HG03159 (cell line): ENCODE data around the gene SHOC1.
"Not testable (repeated sequence)": the region's sequence is repeated elsewhere in the genome, so short reads cannot be mapped to it uniquely, and the experiment has no call there.

Experiments used
- ATAC-seq: cut with Tn5 transposase; IDR thresholded peaks from one replicate; pipeline ENCODE4 v1.9.1; 2021; ENCODE audit warnings: mild to moderate bottlenecking, moderate library complexity; ENCODE audit not compliant: unreplicated experiment

SHOC1 gene

GRCh38 chr9:111794835-111795556 is at the start of gene SHOC1:
Gene SHOC1, minus strand, starts transcription at chr9:111794937. Its CDS starts 3,519 bp downstream, at chr9:111791418.
- no peak for ATAC-seq

GRCh38 chr9:111843971-111844370 is 49.2 kb upstream of the SHOC1 start:
- no peak for ATAC-seq

DNA sequence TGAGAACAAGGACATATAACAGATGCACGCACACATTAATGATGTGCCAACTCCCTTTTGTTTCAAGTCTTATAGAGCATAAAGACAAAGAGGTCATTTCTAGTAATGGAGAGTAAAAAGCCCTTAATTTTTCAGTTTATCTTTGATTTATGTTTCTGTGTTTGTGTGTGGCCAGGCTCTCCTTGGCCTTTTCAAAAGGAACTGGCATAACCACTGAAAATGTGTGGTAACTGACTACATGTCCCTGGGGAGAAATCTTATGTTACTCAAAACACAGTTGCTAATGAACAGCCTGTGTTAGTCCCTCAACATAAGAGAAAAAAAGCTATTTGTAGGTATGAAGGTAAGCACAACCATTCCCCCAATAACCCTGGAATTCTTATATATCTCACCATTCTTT is 47.6 kb upstream of the SHOC1 start:
- no peak for ATAC-seq

DNA sequence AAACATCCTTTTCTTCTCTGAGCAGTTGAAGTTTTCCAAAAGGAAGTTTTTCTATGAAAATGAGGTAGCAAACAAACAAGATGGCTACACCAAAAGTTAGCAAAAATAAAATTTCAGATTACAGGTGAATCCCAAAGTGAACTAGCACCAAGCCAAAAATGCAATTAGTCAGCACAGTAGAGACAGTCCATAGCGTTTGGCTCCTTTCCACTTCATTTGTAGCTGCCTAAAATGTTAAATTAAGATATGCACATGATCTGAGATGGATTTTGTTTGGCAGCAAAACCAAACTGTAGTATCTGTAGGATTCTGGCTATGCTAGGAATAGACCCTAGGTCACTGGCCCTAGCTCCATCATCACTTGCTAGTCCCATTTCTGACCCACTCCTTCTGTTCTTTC is 45.7 kb upstream of the SHOC1 start:
- no peak for ATAC-seq

- ATAC-seq = no peak
These were observed 45.2 kb upstream of the SHOC1 start for GRCh38 chr9:111839987-111840386.

GRCh38 chr9:111839387-111839786 is 44.6 kb upstream of the SHOC1 start:
- ATAC-seq = no peak

GRCh38 chr9:111838439-111838838 is 43.7 kb upstream of the SHOC1 start:
- no peak for ATAC-seq

- no peak for ATAC-seq
These were observed 41.6 kb upstream of the SHOC1 start for GRCh38 chr9:111836311-111836710.

DNA sequence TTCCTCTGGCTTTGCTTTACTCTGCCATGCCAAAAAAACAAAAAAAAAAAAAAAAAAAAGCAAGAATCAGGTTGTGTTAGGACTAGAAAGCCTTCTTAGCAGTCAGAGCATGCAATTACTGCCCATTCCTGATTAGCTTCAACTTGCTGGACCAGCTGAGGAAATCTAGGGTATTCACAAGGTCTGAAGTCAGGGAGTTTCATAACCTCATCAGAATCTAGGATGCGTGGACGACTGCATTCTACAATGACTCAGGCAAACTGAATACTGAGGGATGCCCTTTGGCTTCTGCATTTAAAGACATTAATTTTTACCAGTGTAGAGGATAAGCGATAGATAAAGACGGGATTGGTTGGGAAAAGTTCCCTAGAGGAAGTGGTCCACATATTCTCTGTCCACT is 39.2 kb upstream of the SHOC1 start:
- no peak for ATAC-seq

- no peak for ATAC-seq
These were observed 37.7 kb upstream of the SHOC1 start for GRCh38 chr9:111832449-111832848.

DNA sequence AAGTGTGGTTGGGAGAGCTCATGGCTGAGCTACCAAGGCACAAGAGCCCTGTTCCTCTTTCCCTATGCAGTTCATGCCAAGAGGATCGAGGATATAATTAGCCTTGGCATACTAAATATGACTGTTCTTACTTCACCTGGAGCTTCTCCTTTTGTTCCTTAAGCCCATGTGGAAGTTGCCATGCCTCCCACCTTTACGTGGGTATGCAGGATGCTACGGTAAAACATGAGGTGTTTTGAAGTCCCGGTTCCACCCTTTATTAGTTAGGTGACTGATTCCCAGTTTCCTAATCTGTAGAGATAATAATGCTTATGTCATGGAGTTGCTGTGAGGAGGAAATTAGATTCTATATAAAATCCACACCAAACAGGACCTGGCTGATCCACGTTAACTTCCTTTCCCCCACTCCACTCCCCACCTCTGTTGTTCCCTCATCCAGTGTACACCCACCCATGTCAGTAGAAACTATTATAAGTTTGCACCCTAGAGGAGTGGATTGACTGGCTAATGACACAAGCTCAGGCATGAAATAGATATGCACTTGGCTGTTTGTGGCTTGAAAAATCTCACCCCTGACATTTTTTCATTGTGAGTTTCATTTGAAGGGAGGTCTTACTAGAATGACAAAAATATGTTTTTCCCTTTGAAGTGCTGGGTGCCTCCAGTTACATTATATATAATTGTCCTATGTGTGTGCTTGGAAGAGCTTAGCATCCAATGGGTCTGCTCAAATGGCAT is 36.8 kb upstream of the SHOC1 start:
- no peak for ATAC-seq

DNA sequence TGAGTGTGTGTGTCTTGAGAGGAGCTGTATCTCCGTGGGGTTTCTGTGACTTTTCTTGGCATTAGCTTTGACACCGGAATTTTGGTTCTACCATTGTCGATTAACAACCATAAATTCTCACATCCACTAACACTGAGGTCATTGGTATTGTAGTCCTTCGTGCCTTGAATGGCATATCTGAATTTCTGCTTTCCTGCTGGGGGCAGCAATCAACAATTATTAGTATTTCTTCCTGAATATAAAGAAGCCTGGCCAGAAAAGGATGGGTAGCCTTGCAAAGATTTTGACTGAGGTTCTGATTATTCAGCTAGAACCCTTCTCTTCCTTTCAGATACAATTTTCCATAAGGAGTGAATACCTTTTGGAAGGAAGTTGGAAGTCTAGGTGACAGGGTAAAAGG is 33.5 kb upstream of the SHOC1 start:
- ATAC-seq = no peak

DNA sequence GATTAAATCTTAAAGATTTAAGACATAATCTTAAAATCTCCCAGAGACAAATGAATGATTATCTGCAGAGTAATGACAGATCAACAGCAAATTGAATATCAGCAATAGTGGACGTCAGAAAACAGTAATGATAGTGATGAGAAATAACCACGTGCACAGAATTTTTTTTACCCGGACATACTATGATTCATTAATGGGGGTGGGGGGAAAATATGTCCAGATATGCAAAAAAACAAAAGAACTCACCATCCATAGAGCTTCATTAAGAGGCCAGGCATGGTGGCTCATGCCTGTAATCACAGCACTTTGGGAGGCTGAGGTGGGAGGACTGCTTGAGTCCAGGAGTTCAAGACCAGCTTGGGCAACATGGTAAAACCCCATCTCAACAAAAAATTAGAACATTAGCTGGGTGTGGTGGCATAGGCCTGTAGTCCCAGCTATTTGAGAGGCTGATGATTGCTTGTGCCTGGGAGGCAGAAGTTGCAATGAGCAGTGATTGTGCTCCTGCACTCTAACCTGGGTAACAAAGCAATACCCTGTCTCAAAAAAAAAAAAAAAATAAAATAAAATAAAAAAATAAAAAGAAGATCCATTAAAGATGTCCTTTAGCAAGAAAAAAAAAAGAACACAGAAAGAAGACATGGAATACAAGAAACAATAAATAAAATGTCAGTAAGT is 30.9 kb upstream of the SHOC1 start:
- ATAC-seq = no peak

DNA sequence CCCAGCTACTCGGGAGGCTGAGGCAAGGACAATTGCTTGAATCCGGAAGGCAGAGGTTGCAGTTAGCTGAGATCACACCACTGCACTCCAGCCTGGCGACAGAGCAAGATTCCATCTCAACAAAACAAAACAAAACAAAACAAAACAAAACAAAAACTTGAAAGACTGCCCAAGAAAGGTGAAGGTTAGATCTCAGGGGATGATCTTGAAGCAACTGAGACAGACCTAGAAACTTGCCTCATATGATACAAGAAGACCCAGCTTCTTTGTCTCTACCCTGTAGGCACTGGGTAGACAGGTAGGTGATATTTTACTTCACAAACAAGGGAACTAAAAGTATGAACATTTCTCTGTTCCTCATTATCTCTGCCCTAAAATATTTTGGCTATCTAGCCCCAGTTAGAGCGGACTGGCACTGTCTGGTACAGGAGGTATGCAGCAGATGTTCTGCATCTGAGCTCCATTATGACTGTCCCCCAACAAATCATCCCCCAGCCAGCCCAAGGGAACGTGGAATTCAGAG is 26.3 kb upstream of the SHOC1 start:
- no peak for ATAC-seq

DNA sequence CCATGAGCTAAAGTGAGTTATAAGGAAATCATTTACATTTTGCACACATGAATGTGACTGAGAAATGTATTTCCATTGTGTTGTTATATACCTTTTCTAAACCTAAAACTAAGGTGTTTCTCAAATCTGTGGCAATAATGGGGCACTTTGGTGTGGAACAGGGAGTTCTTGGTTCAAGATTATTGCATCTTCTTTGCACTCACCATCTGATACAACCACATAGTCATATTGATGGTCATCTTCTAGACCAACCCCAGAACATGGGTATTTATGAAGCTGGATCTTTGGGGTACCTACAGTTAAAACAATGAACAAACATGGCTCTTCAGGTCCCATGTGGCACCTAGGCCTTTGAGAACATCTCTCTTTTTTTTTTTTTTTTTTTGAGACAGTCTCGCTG is 24.6 kb upstream of the SHOC1 start:
- ATAC-seq = no peak

- ATAC-seq = no peak
These were observed 20.7 kb upstream of the SHOC1 start for GRCh38 chr9:111815285-111816070.

- ATAC-seq = no peak
These were observed 17.6 kb upstream of the SHOC1 start for GRCh38 chr9:111812337-111812736.

GRCh38 chr9:111810908-111811307 is 16.2 kb upstream of the SHOC1 start:
- ATAC-seq = no peak

DNA sequence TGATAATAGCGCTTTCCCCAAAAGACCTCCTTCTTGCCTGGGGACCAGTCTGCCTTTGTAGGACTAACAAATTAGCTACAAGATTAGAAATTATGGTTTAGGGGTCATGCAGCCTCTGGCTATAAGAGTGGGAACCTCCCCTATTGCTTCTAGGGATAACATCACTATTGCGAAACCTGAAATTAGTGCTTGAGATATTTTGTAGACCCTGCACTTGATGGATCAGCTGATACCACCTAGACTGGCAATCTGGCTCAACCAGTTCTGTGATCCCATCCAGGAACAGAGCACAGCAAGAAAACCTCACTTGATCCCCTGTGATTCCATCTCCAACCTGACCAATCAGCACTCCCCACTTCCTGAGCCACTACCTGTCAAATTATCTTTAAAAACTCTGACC is 15.7 kb upstream of the SHOC1 start:
- ATAC-seq = not testable (repeated sequence)

- ATAC-seq = no peak
These were observed 12.5 kb upstream of the SHOC1 start for GRCh38 chr9:111807197-111807596.

DNA sequence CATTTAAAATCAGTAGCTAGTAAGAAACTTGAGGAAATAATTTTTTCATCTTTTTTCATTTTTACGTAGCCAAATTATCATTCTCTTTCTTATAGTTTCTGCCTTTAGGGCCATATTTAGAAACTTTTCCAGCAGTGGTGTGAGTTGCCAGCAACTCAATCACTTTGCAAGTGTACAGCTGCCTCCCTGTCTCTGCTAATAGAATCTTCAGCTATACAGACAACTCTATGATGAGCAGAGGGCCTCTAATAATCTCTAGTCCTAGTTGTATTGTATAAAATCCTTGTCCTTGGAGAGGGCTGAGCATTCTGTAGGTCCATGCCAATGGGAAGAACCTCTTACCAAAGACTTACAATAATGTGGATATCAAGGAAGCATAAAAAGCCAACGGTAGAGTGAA is 11.5 kb upstream of the SHOC1 start:
- ATAC-seq = no peak
